Measurements from ENCODE around the gene GLI2. TPM values are rescaled to one million over a fixed set of nuclear protein-coding genes. Genes with fewer than 3 reads are reported as not detected.

GLI2 gene
- total RNA-seq, result not detected
- not detected for total RNA-seq (2013)

DNA sequence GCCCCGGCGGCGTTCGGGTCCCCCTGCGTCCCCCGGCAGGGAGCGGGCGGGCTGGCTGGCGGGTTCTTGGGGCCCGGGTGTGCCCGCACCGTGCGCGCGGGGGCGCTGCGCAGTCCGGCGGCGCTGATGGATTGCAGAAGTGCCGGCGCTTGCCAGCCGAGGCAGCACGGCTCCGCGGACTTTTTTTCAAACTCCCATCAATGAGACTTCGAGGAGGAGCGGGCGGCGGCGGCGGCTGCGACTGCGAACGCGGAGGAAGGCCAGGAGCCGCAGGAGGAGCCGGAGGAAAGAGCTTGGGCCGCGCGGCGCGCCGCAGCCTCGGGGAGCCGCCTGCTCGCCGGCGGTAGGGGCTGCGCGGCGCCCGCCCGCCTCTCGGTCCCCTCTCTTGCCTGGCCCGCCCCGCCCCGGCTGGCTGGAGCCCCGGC lies at the start of gene GLI2:
GLI2 (plus strand) TSS at position 123 of the 425 bp plus-strand sequence. CDS start 61,453 bp downstream, outside the sequence.
- Mint-ChIP-seq H3K27ac (no peak within 1 kb of the TSS), H3K4me3 (no peak within 1 kb of the TSS), H3K4me1 (no peaks in the 10 kb centered on the region), H3K27me3 (ENCODE audit: low read depth in 2 of 2) (peaks cover 51 to 58% of the 10 kb centered on the region in 2 donors), H3K9me3 (no peaks in the 10 kb centered on the region), H3K36me3 (no peaks in the 10 kb centered on the region)
- intact Hi-C loops (cut with micrococcal nuclease), result no loop called here
- Histone ChIP-seq H3K4me3 (ENCODE audit: low read length) (no peak within 1 kb of the TSS), H3K9me3 (ENCODE audit: control insufficient read depth, insufficient read depth, low read length) (no peaks in the 10 kb centered on the region), H3K36me3 (ENCODE audit: control insufficient read depth, insufficient read depth, low read length) (no peaks in the 10 kb centered on the region), H3K27me3 (ENCODE audit: control insufficient read depth, insufficient read depth, low read length) (peaks cover 19% of the 10 kb centered on the region), H3K4me1 (ENCODE audit: control insufficient read depth, insufficient read depth, low read length) (peaks cover 4% of the 10 kb centered on the region), H3K27ac (ENCODE audit: low read length) (no peak within 1 kb of the TSS)
- no peak for ATAC-seq
- under 1% methylated on average over 57 of the region's 59 CpGs for WGBS (ENCODE audit: insufficient coverage)
- TF ChIP-seq, protein P1, sequence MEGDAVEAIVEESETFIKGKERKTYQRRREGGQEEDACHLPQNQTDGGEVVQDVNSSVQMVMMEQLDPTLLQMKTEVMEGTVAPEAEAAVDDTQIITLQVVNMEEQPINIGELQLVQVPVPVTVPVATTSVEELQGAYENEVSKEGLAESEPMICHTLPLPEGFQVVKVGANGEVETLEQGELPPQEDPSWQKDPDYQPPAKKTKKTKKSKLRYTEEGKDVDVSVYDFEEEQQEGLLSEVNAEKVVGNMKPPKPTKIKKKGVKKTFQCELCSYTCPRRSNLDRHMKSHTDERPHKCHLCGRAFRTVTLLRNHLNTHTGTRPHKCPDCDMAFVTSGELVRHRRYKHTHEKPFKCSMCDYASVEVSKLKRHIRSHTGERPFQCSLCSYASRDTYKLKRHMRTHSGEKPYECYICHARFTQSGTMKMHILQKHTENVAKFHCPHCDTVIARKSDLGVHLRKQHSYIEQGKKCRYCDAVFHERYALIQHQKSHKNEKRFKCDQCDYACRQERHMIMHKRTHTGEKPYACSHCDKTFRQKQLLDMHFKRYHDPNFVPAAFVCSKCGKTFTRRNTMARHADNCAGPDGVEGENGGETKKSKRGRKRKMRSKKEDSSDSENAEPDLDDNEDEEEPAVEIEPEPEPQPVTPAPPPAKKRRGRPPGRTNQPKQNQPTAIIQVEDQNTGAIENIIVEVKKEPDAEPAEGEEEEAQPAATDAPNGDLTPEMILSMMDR (IDR thresholded peaks at IDR 0.05), result no peak
- DNase-seq, result no peak

DNA sequence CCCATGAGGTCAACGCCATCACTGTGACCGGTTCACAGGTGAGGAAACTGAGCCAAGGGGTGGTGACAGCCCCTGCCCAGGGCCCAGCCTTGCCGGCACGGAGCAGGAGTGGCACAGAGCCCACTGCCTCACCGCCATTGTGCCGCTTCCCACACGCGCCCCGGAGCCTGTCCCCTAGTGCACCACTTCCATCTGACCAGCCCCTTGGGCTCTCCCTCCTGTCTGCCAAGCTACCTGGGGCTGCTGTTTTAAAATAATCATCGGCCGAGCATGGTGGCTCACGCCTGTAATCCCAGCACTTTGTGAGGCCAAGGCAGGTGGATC lies 49.7 kb upstream of the GLI2 start:
- Histone ChIP-seq H3K36me3 (ENCODE audit: control insufficient read depth, insufficient read depth, low read length) (no peaks in the 10 kb centered on the region), H3K27me3 (ENCODE audit: control insufficient read depth, insufficient read depth, low read length) (no peaks in the 10 kb centered on the region), H3K9me3 (ENCODE audit: control insufficient read depth, insufficient read depth, low read length) (no peaks in the 10 kb centered on the region), H3K27ac (ENCODE audit: low read length) (no peak overlapping the region), H3K4me3 (ENCODE audit: low read length) (no peak overlapping the region), H3K4me1 (ENCODE audit: control insufficient read depth, insufficient read depth, low read length) (no peaks in the 10 kb centered on the region)
- Mint-ChIP-seq H3K4me1 (no peaks in the 10 kb centered on the region), H3K27me3 (ENCODE audit: low read depth in 2 of 2) (peaks cover 10 to 13% of the 10 kb centered on the region in 2 donors), H3K4me3 (no peak overlapping the region), H3K27ac (no peak overlapping the region), H3K9me3 (no peaks in the 10 kb centered on the region), H3K36me3 (no peaks in the 10 kb centered on the region)
- intact Hi-C loops (cut with micrococcal nuclease), result loop anchor here (10.0 kb wide), 1 partner anchor 981 kb away; no protein-coding TSS in a partner anchor
- TF ChIP-seq, protein P1 (IDR thresholded peaks at IDR 0.05), result no peak
- 93% methylated on average over 12 of the region's 12 CpGs for WGBS (ENCODE audit: insufficient coverage)
- no peak for ATAC-seq
- DNase-seq, result no peak

DNA sequence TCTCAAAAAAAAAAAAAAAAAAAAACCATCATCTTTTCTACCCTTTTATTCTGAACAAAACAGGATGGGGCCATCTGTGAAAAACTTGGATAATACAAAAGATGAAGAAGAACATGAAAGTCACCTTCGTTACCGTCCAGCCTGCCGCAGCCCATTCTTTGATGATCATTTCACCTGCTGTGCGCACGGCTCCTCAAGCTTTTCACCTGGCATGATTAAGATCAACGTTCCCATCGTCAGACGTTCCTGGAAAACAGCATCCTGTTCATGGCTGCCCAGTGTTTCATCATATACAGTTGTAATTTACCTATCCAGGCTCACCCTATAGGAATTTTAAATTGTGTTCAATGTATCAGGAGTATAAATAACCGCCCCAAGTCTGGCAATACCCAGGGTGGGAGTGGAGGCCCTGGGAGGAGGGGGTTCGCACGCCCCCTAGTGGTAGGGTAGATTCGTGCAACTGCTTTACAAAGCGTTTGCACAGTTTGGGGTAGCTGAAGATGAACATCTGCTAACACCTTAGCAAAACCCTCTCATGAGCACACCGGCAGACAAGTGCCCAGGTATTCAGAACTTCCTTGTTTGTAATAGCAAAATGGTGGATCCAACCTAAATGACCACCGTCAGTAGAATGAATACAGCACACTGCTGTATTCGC lies 49.0 kb upstream of the GLI2 start:
- WGBS (ENCODE audit: insufficient coverage), result 91% methylated on average over 16 of the region's 16 CpGs
- no peaks in the 10 kb centered on the region for H3K4me1 Mint-ChIP-seq
- Histone ChIP-seq H3K4me1 (ENCODE audit: control insufficient read depth, insufficient read depth, low read length) (no peaks in the 10 kb centered on the region), H3K27ac (ENCODE audit: low read length) (no peak overlapping the region), H3K4me3 (ENCODE audit: low read length) (no peak overlapping the region), H3K27me3 (ENCODE audit: control insufficient read depth, insufficient read depth, low read length) (no peaks in the 10 kb centered on the region), H3K36me3 (ENCODE audit: control insufficient read depth, insufficient read depth, low read length) (no peaks in the 10 kb centered on the region), H3K9me3 (ENCODE audit: control insufficient read depth, insufficient read depth, low read length) (no peaks in the 10 kb centered on the region)
- DNase-seq (no peak), ATAC-seq (no peak)
- no peaks in the 10 kb centered on the region for H3K36me3 Mint-ChIP-seq
- H3K9me3 Mint-ChIP-seq, result no peaks in the 10 kb centered on the region
- no peak overlapping the region for H3K4me3 Mint-ChIP-seq
- H3K27me3 Mint-ChIP-seq (ENCODE audit: low read depth in 2 of 2), result peaks cover 10 to 13% of the 10 kb centered on the region in 2 donors
- TF ChIP-seq, protein P1 (IDR thresholded peaks at IDR 0.05), result no peak
- intact Hi-C loops (cut with micrococcal nuclease), result loop anchor here (10.0 kb wide), 1 partner anchor 982 kb away; no protein-coding TSS in a partner anchor
- H3K27ac Mint-ChIP-seq, result no peak overlapping the region

DNA sequence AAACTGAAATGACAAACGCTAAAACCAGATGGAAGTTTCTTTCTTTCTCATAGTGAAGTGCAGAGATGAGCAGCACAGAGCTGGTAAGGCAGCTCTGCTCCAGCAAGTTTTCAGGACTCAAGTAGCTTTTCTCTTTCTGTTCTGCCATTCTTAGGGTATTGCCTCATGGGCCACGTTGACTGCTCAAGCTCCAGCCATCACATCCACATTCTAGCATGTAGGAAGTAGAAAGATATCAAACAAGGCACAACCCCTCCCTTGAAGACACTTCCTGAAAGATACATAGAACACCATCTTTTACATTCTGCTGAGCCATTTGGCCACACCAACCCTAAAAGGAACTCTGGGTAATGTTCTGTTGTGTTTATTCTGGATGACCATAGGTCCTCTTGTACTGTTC lies 48.5 kb upstream of the GLI2 start:
- no peaks in the 10 kb centered on the region for H3K4me1 Mint-ChIP-seq
- H3K4me3 Mint-ChIP-seq, result no peak overlapping the region
- no peak for ATAC-seq
- 76% methylated on average over 2 of the region's 2 CpGs for WGBS (ENCODE audit: insufficient coverage)
- Histone ChIP-seq H3K27me3 (ENCODE audit: control insufficient read depth, insufficient read depth, low read length) (no peaks in the 10 kb centered on the region), H3K27ac (ENCODE audit: low read length) (no peak overlapping the region), H3K4me3 (ENCODE audit: low read length) (no peak overlapping the region), H3K4me1 (ENCODE audit: control insufficient read depth, insufficient read depth, low read length) (no peaks in the 10 kb centered on the region), H3K9me3 (ENCODE audit: control insufficient read depth, insufficient read depth, low read length) (no peaks in the 10 kb centered on the region), H3K36me3 (ENCODE audit: control insufficient read depth, insufficient read depth, low read length) (no peaks in the 10 kb centered on the region)
- H3K9me3 Mint-ChIP-seq, result no peaks in the 10 kb centered on the region
- peaks cover 10 to 13% of the 10 kb centered on the region in 2 donors for H3K27me3 Mint-ChIP-seq (ENCODE audit: low read depth in 2 of 2)
- intact Hi-C loops (cut with micrococcal nuclease), result loop anchor here (10.0 kb wide), 1 partner anchor 982 kb away; no protein-coding TSS in a partner anchor
- no peaks in the 10 kb centered on the region for H3K36me3 Mint-ChIP-seq
- DNase-seq, result no peak
- TF ChIP-seq, protein P1 (IDR thresholded peaks at IDR 0.05), result no peak
- H3K27ac Mint-ChIP-seq, result no peak overlapping the region

Measured in natural killer cell (primary cell).